ENCODE data around the gene CASP5. TPM values are rescaled to one million over a fixed set of nuclear protein-coding genes. Genes with fewer than 3 reads are reported as not detected.
"Not testable (repeated sequence)": the region's sequence is repeated elsewhere in the genome, so short reads cannot be mapped to it uniquely, and the experiment has no call there.

CASP5 gene
- total RNA-seq: not detected

- peak; percentile 11 for ATAC-seq
Observed at GRCh38 chr11:105023003-105023402, at the start of gene CASP5. CASP5 (minus strand) TSS chr11:105023168; CDS start chr11:105023136, 32 bp downstream.

GRCh38 chr11:105072080-105072479 lies 49.1 kb upstream of the CASP5 start:
- not testable (repeated sequence) for ATAC-seq

GRCh38 chr11:105071089-105071732 lies 48.2 kb upstream of the CASP5 start:
- peak; percentile 83 for ATAC-seq

GRCh38 chr11:105070306-105070705 lies 47.3 kb upstream of the CASP5 start:
- peak; percentile 97 for ATAC-seq

GRCh38 chr11:105069749-105070148 lies 46.8 kb upstream of the CASP5 start:
- peak; percentile 42 for ATAC-seq

- ATAC-seq: peak; percentile 36
Observed at GRCh38 chr11:105063245-105063941, 40.4 kb upstream of the CASP5 start.

GRCh38 chr11:105057432-105057831 lies 34.5 kb upstream of the CASP5 start:
- no peak for ATAC-seq

GRCh38 chr11:105056446-105056845 lies 33.5 kb upstream of the CASP5 start:
- ATAC-seq: no peak

GRCh38 chr11:105054723-105055493 lies 31.9 kb upstream of the CASP5 start:
- ATAC-seq: no peak

- no peak for ATAC-seq
Observed at GRCh38 chr11:105052487-105052886, 29.5 kb upstream of the CASP5 start.

GRCh38 chr11:105051559-105051958 lies 28.6 kb upstream of the CASP5 start:
- ATAC-seq: no peak

- no peak for ATAC-seq
Observed at GRCh38 chr11:105049481-105049880, 26.5 kb upstream of the CASP5 start.

- ATAC-seq: peak; percentile 67
Observed at GRCh38 chr11:105046898-105047579, 24.1 kb upstream of the CASP5 start.

- ATAC-seq: peak; percentile 74
Observed at GRCh38 chr11:105045676-105046296, 22.8 kb upstream of the CASP5 start.

GRCh38 chr11:105044557-105045524 lies 21.9 kb upstream of the CASP5 start, which contains the start of gene CARD16:
CARD16 (minus strand) TSS chr11:105045335; CDS start chr11:105045297, 38 bp downstream.
- peak; percentile 79 for ATAC-seq

- ATAC-seq: no peak
Observed at GRCh38 chr11:105042178-105042577, 19.2 kb upstream of the CASP5 start.

- no peak for ATAC-seq
Observed at GRCh38 chr11:105040703-105041102, 17.7 kb upstream of the CASP5 start.

- peak; percentile 96 for ATAC-seq
Observed at GRCh38 chr11:105034813-105035620, 12.0 kb upstream of the CASP5 start, which contains the start of gene CASP1. CASP1 (minus strand) TSS chr11:105035144; CDS start chr11:105035113, 31 bp downstream.

- ATAC-seq: peak; percentile 20
Observed at GRCh38 chr11:105034388-105034787, 11.4 kb upstream of the CASP5 start.

- no peak for ATAC-seq
Observed at GRCh38 chr11:105033781-105034180, 10.8 kb upstream of the CASP5 start.

All from esophagus mucosa (tissue), 1 donor.